Mucosa of descending colon (tissue), 3 donors: ENCODE data around the gene DNAJB13. TPM values are rescaled to one million over a fixed set of nuclear protein-coding genes. Genes with fewer than 3 reads are reported as not detected.

Experiments used
- ATAC-seq: fragments of 200-7000 bp; cut with Tn5 transposase; one replicate; pipeline ENCODE4 v1.9.1; 2020; ENCODE audit warnings: mild to moderate bottlenecking, moderate library complexity
- DNase-seq, 3 donors: peaks; one replicate each; pipeline ENCODE4 v3.0.0-alpha.2; 2020
- H3K36me3 ChIP-seq: fragments of 200-600 bp; one replicate; pipeline ENCODE4 v1.8.0; 2021; ENCODE audit warnings: low read depth, mild to moderate bottlenecking
- H3K4me1 ChIP-seq: fragments of 200-600 bp; one replicate; pipeline ENCODE4 v1.8.0; 2021; ENCODE audit warnings: low read depth, mild to moderate bottlenecking
- H3K4me3 ChIP-seq: fragments of 200-600 bp; one replicate; pipeline ENCODE4 v1.8.0; 2021; ENCODE audit warnings: mild to moderate bottlenecking
- H3K9me3 ChIP-seq: fragments of 200-600 bp; one replicate; pipeline ENCODE4 v1.8.0; 2021; ENCODE audit warnings: mild to moderate bottlenecking
- CTCF ChIP-seq: fragments of 200-600 bp; IDR thresholded peaks from one replicate; pipeline ENCODE4 v1.8.0; 2022; ENCODE audit warnings: antibody characterized with exemption, mild to moderate bottlenecking
- intact Hi-C, 2 donors: fragments of 100-400 bp; cut with DNase I in 1 of 2; cut with micrococcal nuclease in 1 of 2; formaldehyde crosslinking; loops; one replicate each; pipeline versions ENCODE4 v1.11.0 to v1.11.1; 2022; cut with DNase I, micrococcal nuclease
- total RNA-seq, 3 donors: library from RNA; stranded (reverse); fragmentation: NEBNext Ultra II Directional in 2 of 3; extraction: Animal tissue kit (Norgen Biotek cat#: 25700) in 2 of 3; gene quantifications; one replicate each; pipeline versions ENCODE4 v1.2.1 to v1.2.4, GENCODE V29; 2021 to 2023
- donor health status: DM: no; HTN: no; CAD: no; lungs with moderate emphysema.
- donor health status: DM: no; HTN: no; CAD: no.
- donor health status: DM: no; HTN: yes; CAD: no.

Gene DNAJB13
- total RNA-seq, 3 donors from 2014 or later = not detected

- intact Hi-C loops = no loop called here
These were observed 37.4 kb downstream of the DNAJB13 start for GRCh38 chr11:73988227-73988626.

DNA sequence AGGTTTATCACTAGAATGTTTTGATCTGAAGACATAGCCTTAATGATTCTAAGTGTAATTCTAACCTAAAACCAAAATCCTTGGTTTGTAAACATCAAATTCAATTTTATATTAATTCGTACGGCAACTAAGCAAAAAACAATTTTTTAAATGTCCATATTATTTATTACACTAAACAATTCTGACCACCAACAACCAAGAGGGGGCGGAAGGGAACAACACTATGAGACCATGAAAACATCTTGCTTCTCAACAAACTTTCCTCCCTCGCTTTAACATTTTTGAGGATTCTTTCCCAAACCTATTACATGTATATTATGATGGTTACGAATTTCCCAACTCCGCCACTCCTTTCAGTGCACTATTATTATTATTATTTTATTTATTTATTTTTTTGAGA, 38.3 kb downstream of the DNAJB13 start:
- peak in 1 of 3 donors; percentile 48 for DNase-seq
- no peaks in the 10 kb centered on the region for H3K4me1 ChIP-seq
- no peak overlapping the region for H3K4me3 ChIP-seq
- ATAC-seq = no peak
- H3K9me3 ChIP-seq = no peaks in the 10 kb centered on the region
- intact Hi-C loops = no loop called here
- no peaks in the 10 kb centered on the region for H3K36me3 ChIP-seq
- TF ChIP-seq CTCF = no peak

More at GRCh38 chr11:73988227-73988626, 37.4 kb downstream of the DNAJB13 start:
- Histone ChIP-seq H3K4me1 (peaks cover 5% of the 10 kb centered on the region), H3K36me3 (no peaks in the 10 kb centered on the region), H3K9me3 (no peaks in the 10 kb centered on the region), H3K4me3 (no peak overlapping the region)
- DNase-seq = no peak
- no peak for ATAC-seq
- TF ChIP-seq CTCF = no peak

DNA sequence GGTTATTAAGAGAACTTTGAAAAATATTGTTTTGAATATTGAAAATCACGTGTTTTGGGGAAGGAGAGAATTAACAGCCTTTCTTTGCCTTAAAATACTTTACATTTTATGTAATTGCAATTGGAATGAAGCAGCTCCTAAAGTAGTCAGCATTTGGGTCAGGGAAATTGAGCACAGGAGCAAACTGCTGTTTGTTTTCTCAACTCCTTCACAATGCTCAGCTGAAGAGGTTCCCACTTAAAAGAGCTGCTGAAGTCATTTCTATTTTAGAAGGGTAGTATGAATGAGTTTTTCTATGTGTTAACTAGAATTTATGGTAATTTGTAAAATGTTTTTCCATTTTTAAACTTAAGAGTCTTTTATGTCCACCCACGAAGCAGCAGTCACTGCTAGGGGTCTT, 39.9 kb downstream of the DNAJB13 start:
- intact Hi-C loops = no loop called here
- no peak for TF ChIP-seq CTCF
- no peak overlapping the region for H3K4me3 ChIP-seq
- H3K4me1 ChIP-seq = no peaks in the 10 kb centered on the region
- no peaks in the 10 kb centered on the region for H3K9me3 ChIP-seq
- DNase-seq = no peak
- H3K36me3 ChIP-seq = no peaks in the 10 kb centered on the region
- no peak for ATAC-seq

DNA sequence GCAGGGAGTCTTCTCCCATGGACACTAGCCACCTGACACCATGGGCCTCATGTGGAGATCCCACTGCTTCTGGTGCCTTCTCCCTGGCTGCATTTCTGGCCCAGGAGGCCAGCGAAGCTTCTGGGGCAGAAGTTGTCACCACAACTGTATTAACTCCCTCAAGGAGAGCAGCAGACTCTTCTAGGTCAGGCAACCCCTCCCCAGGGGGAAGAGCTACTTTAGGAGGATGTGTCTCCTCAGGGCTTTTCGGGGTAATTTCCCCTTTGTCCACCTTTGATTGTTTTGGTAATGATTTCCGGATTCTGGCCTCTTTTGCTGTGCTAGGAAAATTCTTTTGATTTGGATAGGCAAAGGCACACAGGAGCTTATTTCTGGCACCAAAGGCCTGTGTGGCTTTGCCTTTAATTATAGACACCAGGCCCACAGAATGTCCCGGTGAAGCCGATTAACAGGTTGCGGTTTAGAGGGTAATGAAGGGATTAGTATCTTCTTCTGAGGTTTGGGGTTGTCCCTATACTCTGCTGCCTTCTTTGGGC, 40.7 kb downstream of the DNAJB13 start:
- Histone ChIP-seq H3K4me1 (peaks cover 4% of the 10 kb centered on the region), H3K36me3 (no peaks in the 10 kb centered on the region), H3K4me3 (no peak overlapping the region), H3K9me3 (no peaks in the 10 kb centered on the region)
- no peak for DNase-seq
- intact Hi-C loops = no loop called here
- no peak for ATAC-seq
- TF ChIP-seq CTCF = no peak

- DNase-seq (no peak), ATAC-seq (peak; percentile 66)
- intact Hi-C loops = no loop called here
- no peaks in the 10 kb centered on the region for H3K9me3 ChIP-seq
- no peaks in the 10 kb centered on the region for H3K36me3 ChIP-seq
- H3K4me3 ChIP-seq = no peak overlapping the region
- TF ChIP-seq CTCF = no peak
- H3K4me1 ChIP-seq = peaks cover 4% of the 10 kb centered on the region
These were observed 44.4 kb downstream of the DNAJB13 start for GRCh38 chr11:73995247-73995646.

GRCh38 chr11:73995731-73996130, 44.9 kb downstream of the DNAJB13 start:
- intact Hi-C loops = no loop called here
- TF ChIP-seq CTCF = no peak
- ATAC-seq (peak; percentile 46), DNase-seq (no peak)
- Histone ChIP-seq H3K4me3 (no peak overlapping the region), H3K36me3 (no peaks in the 10 kb centered on the region), H3K9me3 (no peaks in the 10 kb centered on the region), H3K4me1 (peaks cover 4% of the 10 kb centered on the region)
